OCI-LY7 (cell line): ENCODE data around the gene WIZ.

Experiments
- EZH2phosphoT487 ChIP-seq: fragments of 200-600 bp; sonication (generic); IDR thresholded peaks from 2 replicates; pipeline ENCODE4 v1.6.1; 2018; ENCODE audit warnings: low read depth, borderline replicate concordance, mild to moderate bottlenecking, mixed run types, antibody characterized with exemption, low read length, moderate library complexity, mixed read lengths
- TF ChIP-seq, protein P1 (sequence below): fragments of 200-600 bp; sonication (generic); conservative IDR thresholded peaks from 2 replicates; pipeline ENCODE4 v1.5.1; 2014; ENCODE audit warnings: mild to moderate bottlenecking, antibody characterized with exemption, low read length, moderate library complexity, mixed read lengths

DNA sequence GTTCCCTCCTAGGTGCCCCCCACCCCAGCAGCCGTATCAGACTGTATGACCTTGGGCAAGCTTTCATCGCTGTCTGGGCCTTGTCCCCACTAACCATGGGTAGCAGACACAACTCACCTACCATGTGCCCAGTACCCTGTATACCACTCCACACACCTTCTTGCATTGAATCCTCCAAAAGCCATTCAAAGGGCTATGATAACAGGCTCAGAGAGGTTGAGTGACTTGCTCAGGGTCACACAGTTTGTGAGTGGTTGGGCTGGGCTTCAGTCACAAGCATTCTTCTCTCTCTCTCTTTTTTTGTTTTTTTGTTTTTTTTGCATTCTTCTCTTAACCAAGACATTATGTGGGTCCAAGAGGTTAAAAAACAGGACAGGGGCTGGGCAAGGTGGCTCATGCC lies 11.9 kb upstream of the WIZ start:
- no peak for TF ChIP-seq EZH2phosphoT487
- TF ChIP-seq, protein P1, sequence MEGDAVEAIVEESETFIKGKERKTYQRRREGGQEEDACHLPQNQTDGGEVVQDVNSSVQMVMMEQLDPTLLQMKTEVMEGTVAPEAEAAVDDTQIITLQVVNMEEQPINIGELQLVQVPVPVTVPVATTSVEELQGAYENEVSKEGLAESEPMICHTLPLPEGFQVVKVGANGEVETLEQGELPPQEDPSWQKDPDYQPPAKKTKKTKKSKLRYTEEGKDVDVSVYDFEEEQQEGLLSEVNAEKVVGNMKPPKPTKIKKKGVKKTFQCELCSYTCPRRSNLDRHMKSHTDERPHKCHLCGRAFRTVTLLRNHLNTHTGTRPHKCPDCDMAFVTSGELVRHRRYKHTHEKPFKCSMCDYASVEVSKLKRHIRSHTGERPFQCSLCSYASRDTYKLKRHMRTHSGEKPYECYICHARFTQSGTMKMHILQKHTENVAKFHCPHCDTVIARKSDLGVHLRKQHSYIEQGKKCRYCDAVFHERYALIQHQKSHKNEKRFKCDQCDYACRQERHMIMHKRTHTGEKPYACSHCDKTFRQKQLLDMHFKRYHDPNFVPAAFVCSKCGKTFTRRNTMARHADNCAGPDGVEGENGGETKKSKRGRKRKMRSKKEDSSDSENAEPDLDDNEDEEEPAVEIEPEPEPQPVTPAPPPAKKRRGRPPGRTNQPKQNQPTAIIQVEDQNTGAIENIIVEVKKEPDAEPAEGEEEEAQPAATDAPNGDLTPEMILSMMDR = no peak
